Measurements from ENCODE around the gene ARMCX1. TPM values are rescaled to one million over a fixed set of nuclear protein-coding genes. Genes with fewer than 3 reads are reported as not detected.
"Not testable (repeated sequence)": the region's sequence is repeated elsewhere in the genome, so short reads cannot be mapped to it uniquely, and the experiment has no call there.

ARMCX1 gene
- total RNA-seq (10 to 100 TPM; 18.0 to 46.9 (median 21.1) TPM), polyA plus RNA-seq (10 to 100 TPM in 2 of 3 donors, 1 to 10 TPM in 1; 8.7 to 18.7 (median 15.6) TPM)
- long read RNA-seq, donor 1, transcript ARMCX1-201 (4 exons, 2,141 nt): major isoform, 20 of 23 reads
- long read RNA-seq, donor 1, partial matches to known transcripts: 0 of 23 reads
- long read RNA-seq, donor 1, other reads (novel, unspliced or antisense): 3 of 23 reads
- long read RNA-seq, donor 2, transcript ARMCX1-201 (4 exons, 2,141 nt): major isoform, 22 of 33 reads
- long read RNA-seq, donor 2, partial matches to known transcripts: 0 of 33 reads
- long read RNA-seq, donor 2, other reads (novel, unspliced or antisense): 11 of 33 reads

DNA sequence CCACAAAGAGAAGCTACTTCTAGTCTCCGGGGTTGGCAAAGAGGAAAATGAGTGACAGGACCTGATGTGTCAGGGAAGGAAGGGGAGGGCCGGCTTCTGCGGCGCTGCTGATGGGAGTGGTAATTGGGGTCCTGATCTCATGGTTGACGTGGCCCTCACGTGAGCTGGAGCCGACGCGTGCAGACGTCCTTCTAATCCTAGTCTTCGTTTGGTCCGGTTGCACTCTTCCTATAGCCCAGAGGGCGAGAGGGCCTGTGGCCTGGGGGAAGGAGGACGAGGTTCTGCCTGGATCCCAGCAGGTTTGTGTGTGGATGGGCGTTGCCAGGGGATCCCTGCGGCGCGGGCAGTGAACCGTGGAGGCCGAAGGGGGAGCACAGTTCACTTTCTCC lies at the start of gene ARMCX1:
TSS of gene ARMCX1 (plus strand) at position 186 of the 389 bp plus-strand sequence. CDS start 2,384 bp downstream, outside the sequence.
- ATAC-seq (peak; percentile 83 to 97 (median 94)), DNase-seq (peak; percentile 65 to 80)
- peak within 1 kb of the TSS; percentile 65 for H3K4me3 ChIP-seq
- WGBS, 3 donors: 1 to 28% (median 2%) methylated on average over 14 to 20 of the region's 20 CpGs
- no peak for TF ChIP-seq CTCF (IDR thresholded peaks at IDR 0.05)
- no peaks in the 10 kb centered on the region for H3K27me3 ChIP-seq (ENCODE audit: insufficient read depth in 3 of 3, low read length in 2 of 3)
- peak within 1 kb of the TSS; percentile 75 for H3K27ac ChIP-seq
- intact Hi-C loops (cut with DNase I): loop anchor here in 1 of 2 donors (5.0 kb wide), 1 partner anchor 133 kb away; no protein-coding TSS in a partner anchor
- H3K4me1 ChIP-seq: no peaks in the 10 kb centered on the region
- H3K9me3 ChIP-seq: no peaks in the 10 kb centered on the region
- H3K36me3 ChIP-seq (ENCODE audit: insufficient read depth in 1 of 2, low read depth in 1 of 2): peaks cover 0 to 7% of the 10 kb centered on the region in 2 donors

DNA sequence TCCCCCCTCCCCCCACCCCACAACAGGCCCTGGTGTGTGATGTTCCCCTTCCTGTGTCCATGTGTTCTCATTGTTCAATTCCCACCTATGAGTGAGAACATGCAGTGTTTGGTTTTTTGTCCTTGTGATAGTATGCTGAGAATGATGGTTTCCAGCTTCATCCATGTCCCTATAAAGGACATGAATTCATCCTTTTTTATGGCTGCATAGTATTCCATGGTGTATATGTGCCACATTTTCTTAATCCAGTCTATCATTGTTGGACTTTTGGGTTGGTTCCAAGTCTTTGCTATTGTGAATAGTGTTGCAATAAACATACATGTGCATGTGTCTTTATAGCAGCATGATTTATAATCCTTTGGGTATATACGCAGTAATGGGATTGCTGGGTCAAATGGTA lies 47.4 kb upstream of the ARMCX1 start:
- ATAC-seq; intact Hi-C loops (cut with DNase I); H3K27me3 ChIP-seq (ENCODE audit: insufficient read depth in 3 of 3, low read length in 2 of 3); H3K4me1 ChIP-seq; DNase-seq; H3K9me3 ChIP-seq; H3K27ac ChIP-seq; H3K4me3 ChIP-seq: not testable (repeated sequence)
- WGBS, 3 donors: 86% methylated on average over 1 of the region's 1 CpG; no CpG with 5 or more reads in 1 of the 3 donors
- peaks cover 0 to 18% of the 10 kb centered on the region in 2 donors for H3K36me3 ChIP-seq (ENCODE audit: insufficient read depth in 1 of 2, low read depth in 1 of 2)

GRCh38 chrX:101507372-101507771 lies 43.0 kb upstream of the ARMCX1 start:
- intact Hi-C loops (cut with DNase I): no loop called here
- Histone ChIP-seq H3K9me3 (no peaks in the 10 kb centered on the region), H3K4me3 (no peak overlapping the region), H3K27ac (no peak overlapping the region), H3K36me3 (ENCODE audit: insufficient read depth in 1 of 2, low read depth in 1 of 2) (peaks cover 0 to 5% of the 10 kb centered on the region in 2 donors), H3K27me3 (ENCODE audit: insufficient read depth in 3 of 3, low read length in 2 of 3) (peaks cover 0 to 3% (median 0%) of the 10 kb centered on the region in 3 donors), H3K4me1 (no peaks in the 10 kb centered on the region)
- TF ChIP-seq CTCF (IDR thresholded peaks at IDR 0.05): no peak
- ATAC-seq (no peak), DNase-seq (no peak)

- no peak for ATAC-seq
- 81 to 97% (median 94%) methylated on average over 4 of the region's 4 CpGs for WGBS, 3 donors
- Histone ChIP-seq H3K27me3 (ENCODE audit: insufficient read depth in 3 of 3, low read length in 2 of 3) (peaks cover 0 to 3% (median 0%) of the 10 kb centered on the region in 3 donors), H3K27ac (no peak overlapping the region), H3K36me3 (ENCODE audit: insufficient read depth in 1 of 2, low read depth in 1 of 2) (peaks cover 0 to 5% of the 10 kb centered on the region in 2 donors), H3K4me1 (no peaks in the 10 kb centered on the region), H3K4me3 (no peak overlapping the region), H3K9me3 (no peaks in the 10 kb centered on the region)
- no peak for TF ChIP-seq CTCF (IDR thresholded peaks at IDR 0.05)
- no peak for DNase-seq
- intact Hi-C loops (cut with DNase I): no loop called here
These were observed 42.4 kb upstream of the ARMCX1 start for GRCh38 chrX:101507986-101508385.

GRCh38 chrX:101530944-101531343 lies 19.4 kb upstream of the ARMCX1 start:
- WGBS, 3 donors: 49 to 73% (median 70%) methylated on average over 2 of the region's 2 CpGs

More at GRCh38 chrX:101530944-101531343, 19.4 kb upstream of the ARMCX1 start:
- Histone ChIP-seq H3K4me1 (no peaks in the 10 kb centered on the region), H3K36me3 (ENCODE audit: insufficient read depth in 1 of 2, low read depth in 1 of 2) (no peaks in the 10 kb centered on the region), H3K27ac (no peak overlapping the region), H3K9me3 (peaks cover 3% of the 10 kb centered on the region), H3K27me3 (ENCODE audit: insufficient read depth in 3 of 3, low read length in 2 of 3) (no peaks in the 10 kb centered on the region), H3K4me3 (no peak overlapping the region)
- no peak for TF ChIP-seq CTCF (IDR thresholded peaks at IDR 0.05)
- no peak for ATAC-seq
- no peak for DNase-seq
- intact Hi-C loops (cut with DNase I): no loop called here

Measured in psoas muscle (tissue), 8 donors.